ENCODE results near the gene RAB5B.
"Not testable (repeated sequence)": the region's sequence is repeated elsewhere in the genome, so short reads cannot be mapped to it uniquely, and the experiment has no call there.

The RAB5B gene

DNA sequence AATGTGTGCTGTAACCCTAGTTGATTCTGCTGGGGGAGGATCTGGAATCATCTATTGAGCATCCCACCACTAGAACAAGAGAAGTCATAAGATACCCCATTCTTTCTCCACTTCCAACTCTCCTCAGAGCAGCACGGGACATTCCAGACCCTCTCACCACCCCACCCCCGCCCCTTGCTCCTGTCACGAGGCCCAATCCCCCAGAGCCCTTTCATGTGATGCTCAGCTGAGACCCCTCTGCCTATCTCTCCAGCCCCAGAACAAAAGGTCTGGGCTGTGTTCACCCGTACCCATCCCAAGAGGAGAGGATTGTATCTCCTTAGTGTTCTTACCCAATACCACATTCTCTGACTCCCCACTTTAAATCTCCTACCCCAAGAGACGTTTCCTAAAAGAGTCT is 8.6 kb upstream of the RAB5B start:
- Mint-ChIP-seq H3K4me3 (no peak overlapping the region), H3K4me1 (ENCODE audit: low read depth) (peaks cover 29% of the 10 kb centered on the region)

DNA sequence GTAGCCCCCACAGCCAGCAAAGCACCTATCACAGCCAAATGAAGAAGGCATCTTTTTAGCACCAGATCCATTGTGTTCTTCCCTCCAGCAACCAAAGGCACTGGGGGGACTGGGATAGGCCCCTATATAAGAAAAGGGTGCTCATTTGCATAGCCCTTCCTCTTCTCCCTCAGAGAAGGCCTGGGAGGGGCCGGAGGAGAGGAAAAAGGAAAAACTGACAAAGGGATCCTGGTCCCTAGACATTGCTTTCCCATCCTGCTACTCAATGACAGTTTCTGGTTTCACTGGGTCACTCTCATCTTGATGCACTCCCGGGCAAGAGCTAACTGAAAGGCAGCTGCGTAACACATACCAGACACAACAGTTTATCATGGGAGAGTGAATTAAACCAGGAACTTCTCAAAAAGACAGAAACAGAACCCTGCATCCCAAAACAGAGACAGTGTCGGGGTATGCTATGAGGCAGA is 7.9 kb upstream of the RAB5B start, which contains the start of gene PMEL:
TSS of gene PMEL (minus strand) at position 102 of the 467 bp plus-strand sequence. CDS start at position 71, 31 bp downstream.
- Mint-ChIP-seq H3K27me3 (no peaks in the 10 kb centered on the region), H3K27ac (peak within 1 kb of the TSS; percentile 88), H3K9me3 (ENCODE audit: low read depth) (no peaks in the 10 kb centered on the region), H3K4me1 (ENCODE audit: low read depth) (peaks cover 29% of the 10 kb centered on the region), H3K4me3 (peak within 1 kb of the TSS; percentile 96), H3K36me3 (peaks cover 7% of the 10 kb centered on the region)

More for the DNA sequence above, 8.6 kb upstream of the RAB5B start:
- peak overlapping the region; percentile 41 for H3K27ac Mint-ChIP-seq
- H3K27me3 Mint-ChIP-seq: no peaks in the 10 kb centered on the region
- H3K36me3 Mint-ChIP-seq: peaks cover 5% of the 10 kb centered on the region
- H3K9me3 Mint-ChIP-seq (ENCODE audit: low read depth): no peaks in the 10 kb centered on the region

DNA sequence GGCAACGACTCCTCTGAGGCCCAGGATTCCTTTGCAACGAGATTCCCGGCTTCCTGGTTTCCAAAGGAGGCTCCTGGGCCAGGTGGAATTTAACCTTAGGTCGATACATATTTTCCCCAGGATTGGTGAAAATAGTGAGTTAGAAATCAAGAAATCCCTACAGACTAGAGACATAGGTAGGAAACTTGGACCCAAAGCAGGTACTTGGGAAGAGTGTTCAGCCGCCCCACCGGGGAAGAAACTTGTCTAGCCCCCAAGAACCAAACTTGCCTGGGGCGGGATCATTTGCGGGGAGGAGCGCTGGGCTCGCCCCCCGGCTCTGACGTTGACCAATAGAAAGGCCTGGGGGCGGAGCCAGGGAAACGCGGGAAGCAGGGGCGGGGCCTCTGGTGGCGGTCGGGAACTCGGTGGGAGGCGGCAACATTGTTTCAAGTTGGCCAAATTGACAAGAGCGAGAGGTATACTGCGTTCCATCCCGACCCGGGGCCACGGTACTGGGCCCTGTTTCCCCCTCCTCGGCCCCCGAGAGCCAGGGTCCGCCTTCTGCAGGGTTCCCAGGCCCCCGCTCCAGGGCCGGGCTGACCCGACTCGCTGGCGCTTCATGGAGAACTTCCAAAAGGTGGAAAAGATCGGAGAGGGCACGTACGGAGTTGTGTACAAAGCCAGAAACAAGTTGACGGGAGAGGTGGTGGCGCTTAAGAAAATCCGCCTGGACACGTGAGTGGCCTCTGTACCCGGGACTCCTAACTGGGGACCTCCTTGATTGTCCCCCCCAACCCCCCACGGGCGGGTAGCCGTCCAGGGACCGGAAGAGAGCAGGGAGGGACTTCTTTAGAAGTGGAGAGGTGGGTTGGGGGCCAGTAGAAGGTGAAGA is 7.2 kb upstream of the RAB5B start, which contains the start of gene CDK2:
TSS of gene CDK2 (plus strand) at position 423 of the 874 bp plus-strand sequence. CDS start at position 602, 179 bp downstream.
- Mint-ChIP-seq H3K9me3 (ENCODE audit: low read depth) (no peaks in the 10 kb centered on the region), H3K27ac (peak within 1 kb of the TSS; percentile 88)

DNA sequence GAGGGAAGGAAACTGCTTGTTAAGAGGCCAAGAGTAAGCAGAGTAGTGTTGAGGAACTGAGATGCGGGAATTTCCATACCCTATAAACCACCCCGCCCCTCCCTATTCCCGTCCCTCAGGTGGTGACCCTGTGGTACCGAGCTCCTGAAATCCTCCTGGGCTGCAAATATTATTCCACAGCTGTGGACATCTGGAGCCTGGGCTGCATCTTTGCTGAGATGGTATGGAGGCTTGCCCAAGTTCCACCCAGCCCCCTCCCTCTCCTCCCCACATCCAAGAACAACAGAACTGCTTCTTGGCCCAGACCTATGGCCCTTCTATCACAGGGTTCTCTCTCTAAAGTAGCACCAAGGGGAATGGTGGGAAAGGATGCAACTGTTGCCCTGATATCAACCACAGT is 4.5 kb upstream of the RAB5B start:
- Mint-ChIP-seq H3K4me3 (no peak overlapping the region), H3K9me3 (ENCODE audit: low read depth) (no peaks in the 10 kb centered on the region), H3K36me3 (peaks cover 7% of the 10 kb centered on the region), H3K27me3 (no peaks in the 10 kb centered on the region), H3K4me1 (ENCODE audit: low read depth) (peaks cover 29% of the 10 kb centered on the region), H3K27ac (no peak overlapping the region)

More for the DNA sequence above, 7.2 kb upstream of the RAB5B start, which contains the start of gene CDK2:
- Mint-ChIP-seq H3K27me3 (no peaks in the 10 kb centered on the region), H3K36me3 (peaks cover 7% of the 10 kb centered on the region), H3K4me3 (peak within 1 kb of the TSS; percentile 96), H3K4me1 (ENCODE audit: low read depth) (peaks cover 29% of the 10 kb centered on the region)

DNA sequence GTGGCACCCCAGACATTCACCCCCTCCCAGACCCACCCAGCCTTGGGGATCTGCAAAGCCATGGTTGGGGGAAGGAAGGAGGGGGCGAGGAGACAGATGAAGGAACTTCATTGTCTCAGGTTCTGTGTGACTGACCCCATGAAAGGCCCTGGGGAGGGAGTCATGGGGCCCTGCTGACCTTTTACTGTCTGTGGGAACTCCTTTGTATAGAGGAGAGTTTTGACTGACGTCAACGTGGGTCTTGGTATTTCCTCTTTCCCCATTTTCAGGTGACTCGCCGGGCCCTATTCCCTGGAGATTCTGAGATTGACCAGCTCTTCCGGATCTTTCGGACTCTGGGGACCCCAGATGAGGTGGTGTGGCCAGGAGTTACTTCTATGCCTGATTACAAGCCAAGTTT is 3.1 kb upstream of the RAB5B start:
- no peak overlapping the region for H3K27ac Mint-ChIP-seq
- no peaks in the 10 kb centered on the region for H3K9me3 Mint-ChIP-seq (ENCODE audit: low read depth)
- H3K4me1 Mint-ChIP-seq (ENCODE audit: low read depth): peaks cover 25% of the 10 kb centered on the region
- no peak overlapping the region for H3K4me3 Mint-ChIP-seq
- no peaks in the 10 kb centered on the region for H3K27me3 Mint-ChIP-seq
- peaks cover 7% of the 10 kb centered on the region for H3K36me3 Mint-ChIP-seq

DNA sequence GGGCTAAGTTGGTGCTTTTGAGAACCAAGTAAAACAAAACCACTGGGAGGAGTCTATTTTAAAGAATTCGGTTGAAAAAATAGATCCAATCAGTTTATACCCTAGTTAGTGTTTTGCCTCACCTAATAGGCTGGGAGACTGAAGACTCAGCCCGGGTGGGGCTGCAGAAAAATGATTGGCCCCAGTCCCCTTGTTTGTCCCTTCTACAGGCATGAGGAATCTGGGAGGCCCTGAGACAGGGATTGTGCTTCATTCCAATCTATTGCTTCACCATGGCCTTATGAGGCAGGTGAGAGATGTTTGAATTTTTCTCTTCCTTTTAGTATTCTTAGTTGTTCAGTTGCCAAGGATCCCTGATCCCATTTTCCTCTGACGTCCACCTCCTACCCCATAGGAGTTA is 1.8 kb upstream of the RAB5B start:
- no peaks in the 10 kb centered on the region for H3K27me3 Mint-ChIP-seq

DNA sequence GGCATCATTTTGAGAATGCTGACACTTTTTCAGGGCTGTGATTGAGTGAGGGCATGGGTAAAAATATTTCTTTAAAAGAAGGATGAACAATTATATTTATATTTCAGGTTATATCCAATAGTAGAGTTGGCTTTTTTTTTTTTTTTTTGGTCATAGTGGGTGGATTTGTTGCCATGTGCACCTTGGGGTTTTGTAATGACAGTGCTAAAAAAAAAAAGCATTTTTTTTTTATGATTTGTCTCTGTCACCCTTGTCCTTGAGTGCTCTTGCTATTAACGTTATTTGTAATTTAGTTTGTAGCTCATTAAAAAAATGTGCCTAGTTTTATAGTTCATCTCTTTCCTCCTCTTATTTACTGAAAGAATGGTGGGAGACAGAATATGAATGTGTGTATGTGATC is 1.4 kb upstream of the RAB5B start:
- Mint-ChIP-seq H3K4me3 (no peak overlapping the region), H3K4me1 (ENCODE audit: low read depth) (peaks cover 26% of the 10 kb centered on the region), H3K27ac (no peak overlapping the region), H3K27me3 (no peaks in the 10 kb centered on the region), H3K36me3 (peaks cover 7% of the 10 kb centered on the region), H3K9me3 (ENCODE audit: low read depth) (no peaks in the 10 kb centered on the region)

More for the DNA sequence above, 1.8 kb upstream of the RAB5B start:
- Mint-ChIP-seq H3K9me3 (ENCODE audit: low read depth) (no peaks in the 10 kb centered on the region), H3K27ac (no peak overlapping the region), H3K4me1 (ENCODE audit: low read depth) (peaks cover 24% of the 10 kb centered on the region), H3K36me3 (peaks cover 7% of the 10 kb centered on the region), H3K4me3 (no peak overlapping the region)

DNA sequence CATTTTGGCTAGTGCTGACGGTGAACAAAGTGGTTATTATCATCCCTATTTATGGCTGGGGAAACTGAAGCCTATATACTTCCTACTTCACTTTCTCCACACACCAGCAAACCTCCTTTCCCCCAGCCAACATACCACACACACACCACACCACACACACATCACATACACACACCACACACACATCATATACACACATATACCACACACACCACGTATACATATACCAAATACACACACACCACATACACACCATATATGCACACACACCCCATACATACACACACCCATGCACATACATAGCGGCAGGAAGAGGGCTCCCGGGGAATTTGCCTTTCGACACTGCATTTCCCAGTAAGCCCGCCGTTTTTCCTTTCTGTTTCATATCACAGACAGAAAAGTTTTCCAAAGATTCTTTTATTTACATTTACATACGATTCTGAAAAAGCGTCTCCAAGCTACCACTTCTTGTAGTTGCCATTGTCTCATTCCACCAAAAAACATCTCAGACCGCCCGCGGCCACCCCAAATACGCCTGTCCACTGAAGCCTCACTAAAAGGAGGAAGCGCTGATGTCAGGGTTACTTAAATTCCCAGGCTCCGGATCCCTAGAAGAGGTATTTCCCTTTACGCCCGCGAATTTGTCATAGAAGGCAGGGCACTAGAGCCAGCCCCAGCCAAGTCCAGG is 823 bp upstream of the RAB5B start:
- Mint-ChIP-seq H3K9me3 (ENCODE audit: low read depth) (no peaks in the 10 kb centered on the region), H3K4me1 (ENCODE audit: low read depth) (peaks cover 25% of the 10 kb centered on the region), H3K27me3 (no peaks in the 10 kb centered on the region), H3K27ac (no peak overlapping the region), H3K4me3 (no peak overlapping the region), H3K36me3 (peaks cover 4% of the 10 kb centered on the region)

DNA sequence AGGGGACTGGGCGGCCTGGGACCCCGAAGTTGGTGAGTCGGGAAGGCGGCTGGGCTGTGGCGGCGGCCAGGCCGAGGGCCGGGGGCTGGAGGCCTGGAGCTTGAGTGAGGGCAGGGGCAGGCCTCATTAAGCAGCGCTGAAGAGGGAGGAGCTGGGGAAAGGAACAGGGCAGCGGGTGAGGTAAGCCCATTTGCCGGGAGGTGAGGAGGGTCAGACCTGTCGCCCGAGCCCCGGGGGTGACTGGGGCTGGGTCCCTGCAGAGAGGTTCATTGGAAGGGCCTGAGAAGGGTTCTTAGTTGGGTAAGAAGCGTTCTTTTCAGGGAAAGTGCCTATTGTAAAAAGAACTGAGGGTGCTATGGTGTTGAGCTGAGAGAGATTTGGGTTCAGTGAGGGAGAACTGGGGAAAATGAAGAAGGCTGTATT is 441 bp downstream of the RAB5B start:
- Mint-ChIP-seq H3K27ac (no peak overlapping the region), H3K4me3 (no peak overlapping the region), H3K27me3 (no peaks in the 10 kb centered on the region), H3K36me3 (peaks cover 3% of the 10 kb centered on the region), H3K9me3 (ENCODE audit: low read depth) (no peaks in the 10 kb centered on the region), H3K4me1 (ENCODE audit: low read depth) (peaks cover 25% of the 10 kb centered on the region)

DNA sequence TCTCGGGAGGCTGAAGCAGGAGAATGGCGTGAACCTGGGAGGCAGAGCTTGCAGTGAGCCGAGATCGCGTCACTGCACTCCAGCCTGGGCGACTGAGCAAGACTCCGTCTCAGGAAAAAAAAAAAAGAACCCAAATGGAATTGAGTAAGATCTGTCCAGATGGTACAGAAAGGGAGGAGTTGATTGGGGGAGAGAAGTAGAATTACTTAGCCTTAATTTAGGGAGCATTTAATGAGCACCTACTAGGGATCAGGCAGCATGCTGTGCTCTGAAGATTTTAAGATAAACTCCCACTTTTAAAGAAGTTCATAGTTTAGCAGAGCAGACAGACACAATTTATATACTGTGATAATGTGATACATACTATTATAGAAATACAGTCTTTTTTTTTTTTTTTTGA is 4.5 kb downstream of the RAB5B start:
- Mint-ChIP-seq H3K9me3 (ENCODE audit: low read depth) (no peaks in the 10 kb centered on the region), H3K4me3 (no peak overlapping the region), H3K4me1 (ENCODE audit: low read depth) (peaks cover 33% of the 10 kb centered on the region), H3K27me3 (no peaks in the 10 kb centered on the region), H3K36me3 (peaks cover 6% of the 10 kb centered on the region), H3K27ac (no peak overlapping the region)

DNA sequence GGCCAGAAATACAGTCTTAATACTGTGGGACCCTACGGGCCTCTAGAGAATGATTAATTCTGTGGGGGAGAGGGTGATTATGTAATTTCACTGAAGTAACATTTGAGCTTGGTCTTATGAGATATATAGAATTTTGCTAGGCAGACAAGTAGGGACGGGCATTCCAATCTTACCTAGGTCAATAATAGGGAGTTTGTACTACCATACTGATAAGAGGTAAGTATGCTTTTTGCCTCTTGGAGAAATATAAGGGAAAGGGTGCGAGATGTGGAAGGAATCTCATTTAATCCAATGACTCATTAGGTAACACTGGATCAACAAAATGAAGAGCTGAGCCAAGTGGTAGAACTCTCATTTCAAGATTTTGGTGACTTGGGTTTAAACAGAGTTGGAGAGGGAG is 5.2 kb downstream of the RAB5B start:
- Mint-ChIP-seq H3K27me3 (no peaks in the 10 kb centered on the region), H3K27ac (no peak overlapping the region), H3K4me3 (no peak overlapping the region), H3K4me1 (ENCODE audit: low read depth) (peaks cover 33% of the 10 kb centered on the region), H3K9me3 (ENCODE audit: low read depth) (no peaks in the 10 kb centered on the region), H3K36me3 (peaks cover 6% of the 10 kb centered on the region)

DNA sequence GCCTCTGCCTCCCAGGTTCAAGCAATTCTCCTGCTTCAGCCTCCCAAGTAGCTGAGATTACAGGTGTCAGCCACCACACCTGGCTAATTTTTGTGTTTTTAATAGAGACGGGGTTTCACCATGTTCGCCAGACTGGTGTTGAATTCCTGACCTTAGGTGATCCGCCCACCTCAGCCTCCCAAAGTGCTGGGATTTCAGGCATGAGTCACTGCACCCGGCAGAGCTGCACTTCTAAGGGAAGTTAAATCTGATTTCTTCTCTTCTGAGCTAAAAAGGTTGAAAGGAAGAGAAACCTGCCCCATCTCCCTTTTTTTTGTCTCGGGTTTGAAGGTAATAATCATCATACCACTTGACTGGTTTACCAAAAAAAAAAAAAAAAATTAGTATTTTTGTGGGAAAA is 8.0 kb downstream of the RAB5B start:
- peaks cover 23% of the 10 kb centered on the region for H3K4me1 Mint-ChIP-seq (ENCODE audit: low read depth)
- not testable (repeated sequence) for H3K27me3 Mint-ChIP-seq; H3K36me3 Mint-ChIP-seq; H3K4me3 Mint-ChIP-seq; H3K9me3 Mint-ChIP-seq (ENCODE audit: low read depth); H3K27ac Mint-ChIP-seq

DNA sequence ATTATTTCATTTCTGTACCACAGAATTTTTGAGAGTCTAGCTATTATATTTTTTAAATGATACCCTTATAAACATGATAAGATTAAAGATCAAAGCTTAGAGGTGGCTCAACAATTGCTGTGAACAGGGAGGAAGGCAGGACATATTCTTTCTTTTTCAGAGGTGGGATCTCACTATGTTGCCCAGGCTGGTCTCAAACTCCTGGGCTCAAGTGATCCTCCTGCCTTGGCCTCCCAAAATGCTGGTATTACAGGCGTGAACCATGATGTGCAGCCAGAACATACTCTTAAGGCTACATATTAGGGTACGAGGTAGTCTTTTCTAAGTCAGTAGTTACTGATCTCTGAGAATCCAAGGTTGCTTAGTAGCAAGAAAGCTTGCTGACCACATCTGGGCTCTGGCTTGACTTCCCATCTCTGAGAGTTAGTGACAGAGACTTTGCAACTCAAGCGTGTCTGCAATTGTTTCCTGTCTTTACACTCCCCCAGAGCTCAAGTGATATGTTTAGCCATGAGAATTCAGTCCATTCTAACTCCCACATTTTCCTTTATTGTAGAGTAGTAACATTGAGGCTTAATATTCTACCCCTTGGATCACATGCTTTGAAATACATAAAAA is 8.6 kb downstream of the RAB5B start:
- H3K4me3 Mint-ChIP-seq: no peak overlapping the region

DNA sequence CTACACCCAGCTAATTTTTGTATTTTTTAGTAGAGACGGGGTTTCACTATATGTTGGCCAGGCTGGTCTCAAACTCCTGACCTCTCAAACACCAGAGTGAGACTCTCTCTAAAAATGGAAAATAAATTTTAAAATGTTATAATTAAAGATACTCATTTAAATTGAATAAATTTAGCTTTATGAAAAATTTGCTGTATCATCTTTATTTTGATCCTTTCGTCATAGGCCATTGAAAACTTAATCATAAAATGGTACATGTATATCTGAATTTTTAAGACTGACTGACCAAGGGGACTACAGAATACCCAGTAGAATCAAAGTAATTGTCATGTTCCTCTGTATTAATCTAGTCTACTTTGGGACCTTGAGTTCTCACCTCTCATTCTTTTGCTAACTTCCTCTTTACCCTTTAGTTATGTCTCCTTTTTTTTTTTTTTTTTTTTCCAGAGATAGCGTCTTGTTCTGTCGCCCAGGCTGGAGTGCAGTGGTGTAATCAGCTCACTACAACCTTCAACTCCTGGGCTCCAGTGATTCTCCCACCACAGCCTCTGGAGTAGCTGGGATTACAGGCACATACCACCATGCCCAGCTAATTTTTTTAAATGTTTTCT is 9.5 kb downstream of the RAB5B start:
- H3K27ac Mint-ChIP-seq: no peak overlapping the region
- no peaks in the 10 kb centered on the region for H3K27me3 Mint-ChIP-seq
- no peaks in the 10 kb centered on the region for H3K9me3 Mint-ChIP-seq (ENCODE audit: low read depth)
- H3K4me1 Mint-ChIP-seq (ENCODE audit: low read depth): peaks cover 12% of the 10 kb centered on the region
- H3K36me3 Mint-ChIP-seq: peaks cover 6% of the 10 kb centered on the region
- H3K4me3 Mint-ChIP-seq: no peak overlapping the region

More for the DNA sequence above, 8.6 kb downstream of the RAB5B start:
- peaks cover 19% of the 10 kb centered on the region for H3K4me1 Mint-ChIP-seq (ENCODE audit: low read depth)
- H3K27me3 Mint-ChIP-seq: no peaks in the 10 kb centered on the region
- H3K27ac Mint-ChIP-seq: peak overlapping the region; percentile 22
- no peaks in the 10 kb centered on the region for H3K9me3 Mint-ChIP-seq (ENCODE audit: low read depth)
- H3K36me3 Mint-ChIP-seq: peaks cover 6% of the 10 kb centered on the region

All from activated naive CD8-positive, alpha-beta T cell (primary cell).